ENCODE results near the gene PSENEN. TPM values are rescaled to one million over a fixed set of nuclear protein-coding genes. Genes with fewer than 3 reads are reported as not detected.

PSENEN gene
- polyA plus RNA-seq, 1 donor: 54.4 TPM

DNA sequence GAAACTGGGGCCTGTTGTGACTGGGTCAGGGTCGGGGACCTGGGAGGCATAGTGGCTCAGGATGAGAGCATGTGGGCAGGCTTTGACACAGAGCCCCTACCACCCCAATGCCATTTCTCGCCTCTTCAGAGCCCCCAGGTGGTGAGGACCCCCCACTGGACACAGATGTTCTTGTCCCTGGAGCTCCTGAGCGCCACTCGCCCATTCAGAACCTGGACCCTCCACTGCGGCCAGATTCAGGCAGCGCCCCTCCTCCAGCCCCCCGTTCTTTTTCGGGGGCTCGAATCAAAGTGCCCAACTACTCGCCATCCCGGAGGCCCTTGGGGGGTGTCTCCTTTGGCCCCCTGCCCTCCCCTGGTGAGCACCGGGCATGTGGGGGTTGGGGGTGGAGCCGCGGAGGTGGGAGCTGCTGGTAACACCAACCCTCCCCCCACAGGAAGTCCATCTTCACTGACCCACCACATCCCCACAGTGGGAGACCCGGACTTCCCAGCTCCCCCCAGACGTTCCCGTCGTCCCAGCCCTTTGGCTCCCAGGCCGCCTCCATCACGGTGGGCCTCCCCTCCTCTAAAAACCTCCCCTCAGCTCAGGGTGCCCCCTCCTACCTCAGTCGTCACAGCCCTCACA is 13.6 kb upstream of the PSENEN start:
- DNase-seq: no peak

GRCh38 chr19:35732540-35733179 is 12.8 kb upstream of the PSENEN start:
- no peak for DNase-seq

DNA sequence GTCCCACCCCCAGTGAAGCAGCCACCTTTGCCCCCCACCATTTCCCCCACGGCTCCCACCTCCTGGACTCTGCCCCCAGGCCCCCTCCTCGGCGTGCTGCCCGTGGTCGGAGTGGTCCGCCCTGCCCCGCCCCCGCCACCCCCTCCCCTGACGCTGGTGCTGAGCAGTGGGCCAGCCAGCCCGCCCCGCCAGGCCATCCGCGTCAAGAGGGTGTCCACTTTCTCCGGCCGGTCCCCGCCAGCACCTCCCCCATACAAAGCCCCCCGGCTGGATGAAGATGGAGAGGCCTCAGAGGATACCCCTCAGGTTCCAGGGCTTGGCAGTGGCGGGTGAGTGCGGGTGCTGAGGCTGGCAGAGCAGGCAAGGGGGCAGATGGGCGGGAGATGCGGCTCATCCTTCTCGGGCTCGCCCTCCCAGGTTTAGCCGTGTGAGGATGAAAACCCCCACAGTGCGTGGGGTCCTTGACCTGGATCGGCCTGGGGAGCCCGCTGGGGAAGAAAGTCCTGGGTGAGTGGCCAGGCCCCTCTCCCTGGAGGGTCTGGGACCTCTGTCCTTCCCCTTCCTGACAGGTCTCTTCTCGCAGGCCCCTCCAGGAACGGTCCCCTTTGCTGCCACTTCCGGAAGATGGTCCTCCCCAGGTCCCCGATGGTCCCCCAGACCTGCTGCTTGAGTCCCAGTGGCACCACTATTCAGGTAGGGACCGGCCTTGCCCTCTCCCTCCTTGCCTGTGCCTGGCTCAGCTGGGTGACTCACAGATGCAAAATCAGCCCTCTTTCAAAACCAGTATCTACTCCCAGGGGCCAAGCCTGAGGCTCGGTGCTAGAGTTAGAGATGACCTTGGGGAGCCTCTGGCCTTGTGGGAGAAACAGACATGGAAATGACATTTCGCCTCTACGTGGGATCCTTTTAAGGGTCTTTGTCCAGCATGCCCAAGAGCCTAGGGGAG is 12.0 kb upstream of the PSENEN start:
- DNase-seq: no peak

DNA sequence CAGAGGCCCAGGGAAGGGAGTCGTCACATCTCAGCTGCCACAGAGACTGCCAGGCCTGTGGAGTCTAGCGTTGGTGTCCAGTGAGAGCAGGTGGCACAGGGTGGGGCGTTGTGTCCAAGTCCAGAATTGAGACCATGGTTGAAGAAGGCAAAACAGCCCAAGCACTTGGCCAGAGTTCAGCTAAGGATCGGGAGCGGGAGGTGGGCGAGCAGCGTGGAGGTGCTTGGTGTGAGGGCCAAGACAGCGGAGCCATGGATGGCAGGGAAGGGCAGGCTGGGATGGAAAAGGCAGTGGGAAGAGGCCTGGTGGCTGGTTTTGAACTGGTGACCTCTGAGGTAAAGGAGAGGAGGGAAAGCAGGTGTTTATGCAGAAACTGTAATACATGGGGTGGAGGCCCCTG is 11.2 kb upstream of the PSENEN start:
- no peak for DNase-seq

GRCh38 chr19:35734889-35735288 is 10.6 kb upstream of the PSENEN start:
- DNase-seq: no peak

DNA sequence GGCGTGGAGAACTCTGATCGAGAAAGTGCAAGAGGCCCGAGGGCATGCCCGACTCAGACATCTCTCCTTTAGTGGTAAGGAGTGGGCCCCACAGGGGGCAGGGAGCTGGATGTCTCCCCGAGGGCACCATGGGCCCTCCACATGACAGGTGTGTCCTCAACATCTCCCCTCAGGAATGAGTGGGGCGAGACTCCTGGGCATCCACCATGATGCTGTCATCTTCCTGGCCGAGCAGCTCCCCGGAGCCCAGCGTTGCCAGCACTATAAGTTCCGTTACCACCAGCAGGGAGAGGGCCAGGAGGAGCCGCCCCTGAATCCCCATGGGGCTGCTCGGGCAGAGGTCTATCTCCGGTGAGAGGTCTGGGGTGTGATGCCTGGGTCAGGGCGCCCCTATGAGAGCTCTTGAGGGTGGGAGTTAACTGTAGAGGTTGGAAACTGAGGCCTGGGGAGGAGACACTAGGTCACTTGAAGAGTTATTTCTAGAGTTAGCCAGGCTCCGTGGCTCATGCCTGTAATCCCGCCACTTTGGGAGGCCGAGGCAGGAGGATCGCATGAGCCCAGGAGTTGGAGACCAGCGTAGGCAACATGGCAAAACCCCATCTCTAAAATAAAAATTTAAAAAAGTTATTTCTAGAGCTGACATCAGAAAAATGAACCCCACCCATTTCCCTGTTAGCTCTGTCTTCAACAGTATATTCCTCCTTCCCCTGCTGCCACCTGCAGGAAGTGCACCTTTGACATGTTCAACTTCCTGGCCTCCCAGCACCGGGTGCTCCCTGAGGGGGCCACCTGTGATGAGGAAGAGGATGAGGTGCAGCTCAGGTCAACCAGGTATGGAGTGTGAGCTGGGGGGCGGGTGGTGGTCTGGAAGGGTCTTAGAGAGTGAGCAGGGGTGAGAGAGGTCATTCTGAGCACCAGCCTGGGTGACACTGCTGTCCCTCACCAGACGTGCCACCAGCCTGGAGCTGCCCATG is 8.3 kb upstream of the PSENEN start:
- DNase-seq: no peak

DNA sequence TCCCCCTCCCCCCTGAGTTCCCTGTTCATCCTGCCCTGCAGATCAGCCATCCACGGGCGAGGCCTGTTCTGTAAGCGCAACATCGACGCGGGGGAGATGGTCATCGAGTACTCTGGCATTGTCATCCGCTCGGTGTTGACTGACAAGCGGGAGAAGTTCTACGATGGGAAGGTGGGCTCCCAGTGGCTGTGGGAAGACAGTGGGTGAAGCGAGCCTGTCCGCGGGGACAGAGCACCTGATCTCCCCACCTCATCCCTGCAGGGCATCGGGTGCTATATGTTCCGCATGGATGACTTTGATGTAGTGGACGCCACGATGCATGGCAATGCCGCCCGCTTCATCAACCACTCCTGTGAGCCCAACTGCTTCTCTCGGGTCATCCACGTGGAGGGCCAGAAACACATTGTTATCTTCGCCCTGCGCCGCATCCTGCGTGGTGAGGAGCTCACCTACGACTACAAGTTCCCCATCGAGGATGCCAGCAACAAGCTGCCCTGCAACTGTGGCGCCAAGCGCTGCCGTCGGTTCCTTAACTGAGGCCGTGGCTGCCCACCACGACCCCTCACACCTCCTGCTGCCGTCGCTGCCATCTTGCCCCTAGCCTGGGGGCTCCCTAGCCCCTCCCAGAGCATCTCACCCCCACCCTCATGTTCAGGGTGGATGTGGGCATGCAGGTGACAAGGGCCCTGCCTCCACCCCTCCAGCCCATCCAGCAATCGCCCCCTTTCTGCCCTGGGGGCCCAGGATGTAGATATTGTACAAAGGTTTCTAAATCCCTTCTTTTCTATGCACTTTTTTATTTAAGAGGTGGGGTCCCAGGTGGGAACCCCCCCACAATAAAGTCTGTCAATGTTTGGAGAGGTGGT is 7.2 kb upstream of the PSENEN start:
- DNase-seq: no peak

GRCh38 chr19:35738887-35739229 is 6.6 kb upstream of the PSENEN start:
- no peak for DNase-seq

DNA sequence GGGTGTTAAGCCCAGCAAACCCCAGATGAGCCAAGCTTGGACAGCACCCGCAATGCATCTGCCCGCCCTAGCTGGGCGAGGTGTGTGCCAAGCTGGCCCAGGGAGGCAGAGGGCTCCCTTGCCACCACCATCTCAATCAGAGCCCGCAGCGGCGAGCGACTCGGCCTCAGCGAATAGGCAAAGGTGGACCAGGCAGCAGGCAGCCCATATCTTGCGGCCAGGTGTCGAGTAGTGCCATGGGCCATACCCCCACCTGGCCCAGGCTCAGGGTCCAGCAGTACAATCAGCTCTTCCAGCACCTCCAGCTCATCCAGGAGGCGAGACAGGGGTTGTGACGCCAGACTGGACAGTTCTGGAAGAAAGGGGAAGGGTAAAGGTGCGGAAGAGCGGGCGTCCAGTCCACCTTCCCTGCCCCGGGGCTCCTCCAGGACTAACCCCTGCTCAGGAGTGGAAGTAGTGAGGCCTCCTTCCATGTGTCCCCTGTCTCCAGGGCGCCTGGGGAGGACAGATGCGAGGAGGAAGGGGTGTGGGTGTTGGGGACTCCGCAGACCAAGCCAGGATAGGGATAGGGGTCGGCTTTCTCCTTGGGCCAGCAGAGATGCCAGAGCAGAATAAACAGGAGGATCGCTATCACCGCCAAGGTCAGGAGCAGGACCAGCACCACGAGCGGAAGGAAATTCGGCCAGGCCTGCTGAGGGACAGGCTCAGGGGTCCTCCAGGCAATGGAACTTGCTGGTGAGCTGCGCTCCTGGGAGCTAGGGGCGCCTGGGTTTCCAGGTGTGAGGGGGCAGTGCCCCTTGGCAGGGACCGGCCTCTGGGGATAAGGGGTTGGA is 6.0 kb upstream of the PSENEN start:
- DNase-seq: no peak

DNA sequence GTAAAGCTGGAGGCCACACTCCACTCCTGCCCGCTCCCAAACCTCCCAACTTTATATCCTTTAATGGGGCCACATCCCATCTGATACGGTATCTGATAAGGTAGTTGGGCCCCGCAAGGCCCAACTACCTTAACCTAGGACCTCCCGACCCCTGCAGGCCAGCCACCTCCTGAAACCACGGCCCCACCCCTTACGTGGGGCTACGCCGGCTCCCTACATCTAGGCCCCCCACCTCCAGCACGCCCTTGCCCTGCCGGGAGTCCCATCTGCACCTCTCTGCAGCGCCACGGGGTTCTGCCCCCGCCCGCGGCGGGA is 5.4 kb upstream of the PSENEN start:
- no peak for DNase-seq

DNA sequence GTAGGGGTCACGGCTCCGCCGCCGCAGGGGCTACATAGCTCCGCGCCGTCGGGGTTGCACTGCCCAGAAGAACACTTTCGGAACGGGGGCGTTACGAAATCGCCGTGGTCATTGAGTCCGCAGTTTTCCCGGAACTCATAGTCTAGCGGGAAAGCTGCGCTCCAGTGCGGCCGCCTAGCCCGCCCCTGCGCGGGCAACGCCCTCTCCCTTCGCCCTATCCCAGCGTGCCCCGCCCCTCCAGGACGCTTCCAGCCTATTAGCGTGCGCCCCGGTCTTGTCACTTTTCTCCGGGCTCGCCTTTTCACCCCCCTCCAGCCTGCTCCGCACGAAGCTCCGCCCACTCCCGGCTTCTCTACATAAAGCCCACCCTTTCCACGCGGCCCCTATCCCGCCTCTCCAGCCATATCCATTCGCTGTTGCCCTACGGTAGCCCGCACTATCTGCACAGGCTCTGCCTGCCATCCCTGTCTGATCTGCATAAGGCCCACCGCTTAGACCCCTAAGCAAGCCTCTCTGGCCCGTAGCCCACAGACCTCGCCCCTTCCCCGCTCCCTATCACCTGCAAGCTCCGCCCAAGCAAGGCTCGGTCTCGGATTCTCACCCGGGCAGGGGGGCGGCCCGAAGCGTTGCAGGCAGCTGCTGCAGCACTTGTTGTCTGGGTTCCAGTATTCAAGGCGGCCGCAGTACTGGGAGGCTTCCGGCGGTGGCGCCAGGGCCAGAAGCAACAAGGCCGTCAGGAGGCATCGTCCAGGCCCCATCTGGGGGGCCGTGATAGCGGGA is 4.8 kb upstream of the PSENEN start:
- DNase-seq: peak; percentile 97

- DNase-seq: no peak
Measured at GRCh38 chr19:35741203-35741515, 4.3 kb upstream of the PSENEN start.

- DNase-seq: no peak
Measured at GRCh38 chr19:35742121-35742724, 3.2 kb upstream of the PSENEN start, which contains the start of gene IGFLR1. Gene IGFLR1 (minus strand): TSS chr19:35742452. CDS start chr19:35741180, 1,272 bp downstream.

DNA sequence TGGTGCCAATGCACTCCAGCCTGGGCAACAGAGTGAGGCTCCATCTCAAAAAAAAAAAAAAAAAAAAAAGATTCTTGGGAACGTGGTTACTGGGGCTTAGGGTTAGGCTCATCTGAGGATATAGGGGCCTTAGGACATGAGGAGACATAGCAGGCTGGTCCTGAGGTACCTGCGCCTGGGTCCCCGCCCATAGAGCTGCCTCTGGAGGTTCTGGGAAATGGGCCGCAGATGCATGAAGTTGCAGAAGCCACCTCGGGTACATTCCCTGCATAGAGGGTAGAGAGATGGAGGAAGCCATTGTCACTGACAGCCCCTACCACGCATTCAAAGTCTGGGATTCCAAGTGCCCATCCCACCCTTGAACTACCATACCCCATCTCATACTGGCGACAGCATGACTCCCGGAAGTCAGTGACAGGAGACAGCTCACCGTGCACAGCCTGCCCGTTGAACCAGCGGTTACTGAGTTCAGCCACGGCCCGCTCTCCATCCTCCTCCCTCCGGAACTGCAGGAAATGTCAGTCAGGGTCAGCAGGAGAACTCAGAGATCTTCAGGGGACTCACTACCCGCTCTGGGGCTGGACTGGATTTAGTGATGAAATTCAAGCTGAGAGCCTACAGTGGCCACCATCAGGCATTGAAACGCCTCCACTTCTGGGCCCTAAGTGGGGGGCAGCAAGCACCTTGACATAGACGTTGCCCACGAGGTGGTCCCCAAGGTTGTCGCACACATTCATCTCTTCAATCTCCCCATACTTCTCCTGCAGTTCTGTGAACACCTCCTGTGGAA is 1.6 kb upstream of the PSENEN start:
- no peak for DNase-seq

GRCh38 chr19:35744430-35745327 is 772 bp upstream of the PSENEN start:
- peak; percentile 96 for DNase-seq

DNA sequence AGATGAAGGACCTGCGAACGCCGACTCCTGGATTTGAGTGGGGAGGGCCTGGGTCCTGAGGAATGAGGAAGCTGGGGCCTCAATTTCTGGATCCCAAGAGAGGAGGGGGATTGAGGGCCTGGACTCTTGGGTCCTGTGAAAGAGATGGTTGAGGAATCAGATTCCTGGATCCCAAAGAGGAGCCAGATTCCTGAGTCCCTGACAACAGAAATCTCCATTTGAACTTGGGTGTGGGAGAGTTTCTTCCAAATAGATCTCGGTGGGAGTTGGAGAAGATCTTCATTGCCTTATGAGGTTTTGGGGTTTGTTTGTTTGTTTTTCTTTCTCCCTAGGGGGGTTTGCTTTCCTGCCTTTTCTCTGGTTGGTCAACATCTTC is 624 bp downstream of the PSENEN start:
- DNase-seq: no peak

GRCh38 chr19:35746531-35746930 is 1.1 kb downstream of the PSENEN start:
- DNase-seq: no peak

Measured in left kidney (tissue), 2 donors.